GM19452 (cell line): ENCODE measurements around the gene IGDCC3.

Source experiments
- ATAC-seq: cut with Tn5 transposase; IDR thresholded peaks from one replicate; pipeline ENCODE4 v1.9.1; 2021; ENCODE audit not compliant: unreplicated experiment

Gene IGDCC3

GRCh38 chr15:65389226-65389625 is 11.4 kb upstream of the IGDCC3 start:
- ATAC-seq: no peak

GRCh38 chr15:65388306-65389080 is 10.7 kb upstream of the IGDCC3 start:
- ATAC-seq: no peak

- no peak for ATAC-seq
Measured at GRCh38 chr15:65386886-65387285, 9.1 kb upstream of the IGDCC3 start.

- ATAC-seq: no peak
Measured at GRCh38 chr15:65386376-65386775, 8.6 kb upstream of the IGDCC3 start.

- ATAC-seq: no peak
Measured at GRCh38 chr15:65385870-65386258, 8.1 kb upstream of the IGDCC3 start.

GRCh38 chr15:65384895-65385869 is 7.4 kb upstream of the IGDCC3 start:
- ATAC-seq: peak; percentile 74

GRCh38 chr15:65384505-65384894 is 6.7 kb upstream of the IGDCC3 start:
- ATAC-seq: no peak

GRCh38 chr15:65383991-65384390 is 6.2 kb upstream of the IGDCC3 start:
- no peak for ATAC-seq

- ATAC-seq: no peak
Measured at GRCh38 chr15:65383456-65383855, 5.7 kb upstream of the IGDCC3 start.

GRCh38 chr15:65382921-65383320 is 5.1 kb upstream of the IGDCC3 start:
- no peak for ATAC-seq

GRCh38 chr15:65382146-65382491 is 4.3 kb upstream of the IGDCC3 start:
- no peak for ATAC-seq

GRCh38 chr15:65381445-65382145 is 3.8 kb upstream of the IGDCC3 start:
- no peak for ATAC-seq

- no peak for ATAC-seq
Measured at GRCh38 chr15:65379986-65380385, 2.2 kb upstream of the IGDCC3 start.

- ATAC-seq: no peak
Measured at GRCh38 chr15:65377105-65377975, 462 bp downstream of the IGDCC3 start.

GRCh38 chr15:65376767-65377104 is 1.1 kb downstream of the IGDCC3 start:
- ATAC-seq: no peak

- ATAC-seq: no peak
Measured at GRCh38 chr15:65375871-65376607, 1.8 kb downstream of the IGDCC3 start.

- no peak for ATAC-seq
Measured at GRCh38 chr15:65374821-65375401, 2.9 kb downstream of the IGDCC3 start.

GRCh38 chr15:65374334-65374733 is 3.5 kb downstream of the IGDCC3 start:
- no peak for ATAC-seq

- no peak for ATAC-seq
Measured at GRCh38 chr15:65373163-65373651, 4.6 kb downstream of the IGDCC3 start.

GRCh38 chr15:65372787-65373067 is 5.1 kb downstream of the IGDCC3 start:
- no peak for ATAC-seq
